B cell (primary cell): ENCODE results near the gene ANAPC5.

Experiments used
- CTCF ChIP-seq: fragments of 200-600 bp; IDR thresholded peaks from one replicate; pipeline ENCODE4 v1.8.0; 2022; ENCODE audit warnings: antibody characterized with exemption, mild to moderate bottlenecking
- EZH2 ChIP-seq: IDR thresholded peaks from 2 replicates; pipeline ENCODE4 v1.6.1; 2012; ENCODE audit warnings: borderline replicate concordance, low read depth, mild to moderate bottlenecking, moderate library complexity, low read length; ENCODE audit not compliant: insufficient read depth, poor library complexity, severe bottlenecking

GRCh38 chr12:121364683-121365121 lies 12.5 kb upstream of the ANAPC5 start:
- no peak for TF ChIP-seq EZH2
- TF ChIP-seq CTCF: no peak
